MM.1S (cell line): ENCODE results near the gene TBC1D9B.

Experiments used
- EZH2 ChIP-seq: fragments of 300-600 bp; sonication (generic); optimal IDR thresholded peaks from 2 replicates; pipeline ENCODE3; 2017; ENCODE audit warnings: low read depth, mild to moderate bottlenecking, antibody characterized with exemption, low read length, mixed read lengths
- EZH2phosphoT487 ChIP-seq: fragments of 300-600 bp; sonication (generic); IDR thresholded peaks from 2 replicates; pipeline ENCODE4 v1.6.1; 2018; ENCODE audit warnings: antibody characterized with exemption, low read length
- TF ChIP-seq, protein P1 (sequence below): fragments of 300-600 bp; sonication (generic); IDR thresholded peaks from 2 replicates; pipeline ENCODE4 v1.5.1; 2016; ENCODE audit warnings: antibody characterized with exemption, low read length, mixed read lengths

DNA sequence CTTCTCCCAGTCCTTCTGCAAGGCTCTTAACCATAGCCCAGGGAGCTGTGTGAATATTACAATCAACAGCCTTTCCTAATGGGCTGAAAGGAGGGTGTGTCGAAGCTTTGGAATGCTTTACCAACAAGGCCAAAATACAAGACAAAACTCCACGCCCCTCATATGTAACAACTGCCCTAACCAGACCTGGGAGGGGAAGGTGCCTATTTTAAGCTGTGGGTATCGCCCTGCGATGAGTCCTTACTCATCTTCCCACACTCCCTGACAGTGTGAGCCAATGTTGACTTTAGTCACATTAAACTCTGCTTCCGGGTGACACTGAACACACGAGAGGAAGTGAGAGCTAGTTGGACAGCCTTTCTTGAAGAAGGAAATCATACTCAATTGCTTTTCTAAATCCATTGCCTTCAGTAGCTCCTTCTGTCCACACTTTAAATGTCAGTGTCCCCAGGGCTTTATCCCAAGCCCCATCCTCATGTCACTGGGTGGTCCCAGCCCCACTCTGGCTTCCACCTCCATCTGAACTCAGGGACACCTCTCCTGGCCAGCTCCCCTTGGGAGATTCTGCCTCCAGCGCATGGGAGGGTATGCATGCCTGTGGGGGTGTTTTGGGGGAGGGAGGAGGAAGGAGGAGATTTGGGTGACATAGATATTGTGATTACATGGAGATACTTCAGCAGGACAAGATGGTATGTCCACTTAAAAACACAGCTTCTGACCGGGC is 6.5 kb upstream of the TBC1D9B start:
- TF ChIP-seq, protein P1, sequence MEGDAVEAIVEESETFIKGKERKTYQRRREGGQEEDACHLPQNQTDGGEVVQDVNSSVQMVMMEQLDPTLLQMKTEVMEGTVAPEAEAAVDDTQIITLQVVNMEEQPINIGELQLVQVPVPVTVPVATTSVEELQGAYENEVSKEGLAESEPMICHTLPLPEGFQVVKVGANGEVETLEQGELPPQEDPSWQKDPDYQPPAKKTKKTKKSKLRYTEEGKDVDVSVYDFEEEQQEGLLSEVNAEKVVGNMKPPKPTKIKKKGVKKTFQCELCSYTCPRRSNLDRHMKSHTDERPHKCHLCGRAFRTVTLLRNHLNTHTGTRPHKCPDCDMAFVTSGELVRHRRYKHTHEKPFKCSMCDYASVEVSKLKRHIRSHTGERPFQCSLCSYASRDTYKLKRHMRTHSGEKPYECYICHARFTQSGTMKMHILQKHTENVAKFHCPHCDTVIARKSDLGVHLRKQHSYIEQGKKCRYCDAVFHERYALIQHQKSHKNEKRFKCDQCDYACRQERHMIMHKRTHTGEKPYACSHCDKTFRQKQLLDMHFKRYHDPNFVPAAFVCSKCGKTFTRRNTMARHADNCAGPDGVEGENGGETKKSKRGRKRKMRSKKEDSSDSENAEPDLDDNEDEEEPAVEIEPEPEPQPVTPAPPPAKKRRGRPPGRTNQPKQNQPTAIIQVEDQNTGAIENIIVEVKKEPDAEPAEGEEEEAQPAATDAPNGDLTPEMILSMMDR = no peak
- TF ChIP-seq EZH2phosphoT487 (no peak), EZH2 (no peak)
